CD4-positive, alpha-beta T cell treated with Interleukin-2 at 100 ng/mL for 4 hours (primary cell): ENCODE measurements around the gene FGFRL1.

Source experiments
- DNase-seq: peaks from one replicate; pipeline ENCODE4 v3.0.0-alpha.2; 2020; ENCODE audit warnings: low spot score

The FGFRL1 gene

DNA sequence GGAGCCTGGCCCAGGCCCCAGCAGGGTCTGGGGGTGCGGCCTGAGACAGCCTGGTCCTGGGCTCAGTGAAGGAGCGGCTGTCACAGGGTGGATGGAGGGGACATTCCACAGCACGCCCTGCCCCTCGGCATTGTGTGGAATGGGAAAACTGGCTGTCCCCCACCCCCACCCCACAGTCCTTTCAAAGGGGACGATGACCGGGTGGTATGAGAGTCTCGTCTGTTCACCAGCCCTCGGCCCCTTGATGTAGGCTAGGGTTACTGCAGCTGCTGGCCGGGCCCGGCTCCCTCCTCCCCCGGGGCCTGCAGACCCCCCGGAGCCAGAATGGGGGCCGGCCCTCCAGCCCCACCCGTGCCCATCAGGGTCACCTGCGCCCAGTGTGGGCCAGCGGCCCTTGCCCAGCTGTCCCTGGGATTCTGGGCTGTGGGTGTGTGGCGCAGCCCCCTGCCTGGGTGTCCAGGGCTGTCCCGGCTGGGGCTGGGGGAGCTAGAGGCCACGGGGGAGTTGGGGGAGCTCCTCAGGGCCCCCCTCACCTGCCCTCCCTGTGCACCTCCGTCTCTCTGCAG is 11.7 kb downstream of the FGFRL1 start:
- no peak for DNase-seq

DNA sequence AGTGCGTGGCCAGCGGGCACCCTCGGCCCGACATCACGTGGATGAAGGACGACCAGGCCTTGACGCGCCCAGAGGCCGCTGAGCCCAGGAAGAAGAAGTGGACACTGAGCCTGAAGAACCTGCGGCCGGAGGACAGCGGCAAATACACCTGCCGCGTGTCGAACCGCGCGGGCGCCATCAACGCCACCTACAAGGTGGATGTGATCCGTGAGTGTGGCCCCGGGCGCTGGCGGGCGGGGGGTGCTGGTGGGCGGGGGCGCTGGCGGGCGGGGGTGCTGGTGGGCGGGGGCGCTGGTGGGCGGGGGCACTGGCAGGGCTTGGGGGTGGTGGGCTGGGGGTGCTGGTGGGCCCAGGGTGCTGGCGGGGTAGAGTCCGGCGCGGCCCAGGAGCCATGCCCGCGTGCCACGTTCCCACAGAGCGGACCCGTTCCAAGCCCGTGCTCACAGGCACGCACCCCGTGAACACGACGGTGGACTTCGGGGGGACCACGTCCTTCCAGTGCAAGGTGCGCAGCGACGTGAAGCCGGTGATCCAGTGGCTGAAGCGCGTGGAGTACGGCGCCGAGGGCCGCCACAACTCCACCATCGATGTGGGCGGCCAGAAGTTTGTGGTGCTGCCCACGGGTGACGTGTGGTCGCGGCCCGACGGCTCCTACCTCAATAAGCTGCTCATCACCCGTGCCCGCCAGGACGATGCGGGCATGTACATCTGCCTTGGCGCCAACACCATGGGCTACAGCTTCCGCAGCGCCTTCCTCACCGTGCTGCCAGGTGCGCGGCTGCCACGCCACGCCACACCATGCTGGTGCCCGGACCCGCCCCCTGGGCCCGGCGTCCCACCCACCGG is 12.7 kb downstream of the FGFRL1 start:
- DNase-seq: no peak

DNA sequence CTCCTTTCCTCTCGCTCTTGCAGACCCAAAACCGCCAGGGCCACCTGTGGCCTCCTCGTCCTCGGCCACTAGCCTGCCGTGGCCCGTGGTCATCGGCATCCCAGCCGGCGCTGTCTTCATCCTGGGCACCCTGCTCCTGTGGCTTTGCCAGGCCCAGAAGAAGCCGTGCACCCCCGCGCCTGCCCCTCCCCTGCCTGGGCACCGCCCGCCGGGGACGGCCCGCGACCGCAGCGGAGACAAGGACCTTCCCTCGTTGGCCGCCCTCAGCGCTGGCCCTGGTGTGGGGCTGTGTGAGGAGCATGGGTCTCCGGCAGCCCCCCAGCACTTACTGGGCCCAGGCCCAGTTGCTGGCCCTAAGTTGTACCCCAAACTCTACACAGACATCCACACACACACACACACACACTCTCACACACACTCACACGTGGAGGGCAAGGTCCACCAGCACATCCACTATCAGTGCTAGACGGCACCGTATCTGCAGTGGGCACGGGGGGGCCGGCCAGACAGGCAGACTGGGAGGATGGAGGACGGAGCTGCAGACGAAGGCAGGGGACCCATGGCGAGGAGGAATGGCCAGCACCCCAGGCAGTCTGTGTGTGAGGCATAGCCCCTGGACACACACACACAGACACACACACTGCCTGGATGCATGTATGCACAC is 13.6 kb downstream of the FGFRL1 start:
- no peak for DNase-seq

DNA sequence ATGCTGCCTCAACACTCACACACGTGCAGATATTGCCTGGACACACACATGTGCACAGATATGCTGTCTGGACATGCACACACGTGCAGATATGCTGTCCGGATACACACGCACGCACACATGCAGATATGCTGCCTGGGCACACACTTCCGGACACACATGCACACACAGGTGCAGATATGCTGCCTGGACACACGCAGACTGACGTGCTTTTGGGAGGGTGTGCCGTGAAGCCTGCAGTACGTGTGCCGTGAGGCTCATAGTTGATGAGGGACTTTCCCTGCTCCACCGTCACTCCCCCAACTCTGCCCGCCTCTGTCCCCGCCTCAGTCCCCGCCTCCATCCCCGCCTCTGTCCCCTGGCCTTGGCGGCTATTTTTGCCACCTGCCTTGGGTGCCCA is 14.7 kb downstream of the FGFRL1 start:
- DNase-seq: peak; percentile 9

DNA sequence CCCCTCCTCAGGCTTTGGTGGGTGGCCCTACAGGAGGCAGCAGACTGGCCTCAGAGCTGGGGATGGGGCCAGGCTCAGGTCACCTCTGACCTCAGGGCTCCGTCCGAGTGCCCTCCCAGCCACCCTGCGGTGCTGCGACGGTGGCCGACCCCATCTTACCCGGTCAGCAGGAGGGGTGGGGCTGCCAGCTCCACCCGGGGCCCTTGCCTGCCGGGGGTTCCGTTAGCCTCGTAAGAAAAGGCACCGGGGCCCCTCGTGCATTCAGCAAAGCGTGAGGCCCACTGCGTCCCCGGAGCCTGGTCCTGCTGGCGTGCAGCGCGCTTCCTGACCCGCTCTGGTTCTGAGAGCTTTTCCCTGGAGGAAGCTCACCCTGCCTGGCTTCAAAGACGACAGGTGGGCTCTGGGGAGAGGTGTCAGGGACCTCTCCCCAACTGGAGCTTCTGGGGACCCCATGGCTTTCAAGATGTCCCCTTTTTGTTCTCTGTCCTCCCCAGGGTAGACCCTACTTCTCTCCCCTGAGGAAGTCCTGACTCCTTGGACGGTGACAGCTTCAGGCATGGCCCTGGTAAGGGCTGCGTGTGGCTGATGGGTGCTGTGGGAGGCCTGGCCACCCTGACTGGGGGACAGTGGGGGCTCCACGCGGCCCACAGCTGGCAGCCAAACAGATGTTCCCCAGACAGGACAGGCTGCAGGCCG is 15.9 kb downstream of the FGFRL1 start:
- DNase-seq: no peak

DNA sequence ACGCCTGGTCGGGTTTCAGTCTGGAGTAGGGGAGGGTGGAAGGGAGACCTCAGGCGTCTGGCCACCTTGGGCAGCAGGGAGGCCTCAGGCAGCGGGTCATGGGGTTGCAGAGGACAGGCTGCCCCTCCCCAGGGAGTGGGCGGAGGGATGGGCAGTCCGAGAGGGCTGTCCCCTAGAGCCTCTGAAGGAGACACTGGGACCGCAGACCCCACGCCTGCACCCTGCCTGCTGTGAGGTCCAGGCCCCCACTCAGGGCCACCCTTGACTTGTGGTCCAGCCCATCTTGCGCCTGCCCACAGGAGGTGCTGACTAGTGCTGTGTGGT is 16.5 kb downstream of the FGFRL1 start:
- no peak for DNase-seq

DNA sequence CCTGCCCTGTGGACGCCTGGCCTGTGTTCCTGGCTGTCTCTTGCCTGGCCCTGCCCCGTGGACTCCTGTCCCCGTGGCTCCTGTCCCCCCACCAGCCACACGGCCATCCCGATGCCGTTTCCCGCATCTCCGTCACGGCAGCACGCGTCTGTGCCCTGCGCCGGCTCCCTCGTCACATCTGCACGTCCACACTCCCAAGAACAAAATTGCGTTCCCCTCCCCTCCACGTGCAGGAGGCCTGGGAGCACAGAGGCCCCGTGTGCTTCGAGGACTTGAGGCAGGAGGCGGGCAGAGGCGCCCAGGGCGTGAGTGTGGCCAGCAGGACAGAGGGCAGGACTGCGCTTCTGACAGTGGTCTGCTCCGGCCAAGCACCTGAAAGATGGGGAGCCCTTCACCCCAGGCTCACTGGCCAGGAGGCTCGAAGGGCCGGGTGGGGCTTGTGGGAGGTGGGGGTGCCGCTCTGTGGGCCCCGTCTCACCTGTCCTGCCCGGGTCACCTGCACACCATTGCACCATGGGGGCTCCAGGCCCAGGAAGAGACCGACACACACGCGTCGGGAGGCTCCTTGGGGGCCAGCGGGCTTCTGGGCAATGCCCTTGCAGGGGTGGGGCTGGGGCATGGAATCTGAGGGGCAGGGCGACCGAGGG is 17.3 kb downstream of the FGFRL1 start:
- DNase-seq: no peak

DNA sequence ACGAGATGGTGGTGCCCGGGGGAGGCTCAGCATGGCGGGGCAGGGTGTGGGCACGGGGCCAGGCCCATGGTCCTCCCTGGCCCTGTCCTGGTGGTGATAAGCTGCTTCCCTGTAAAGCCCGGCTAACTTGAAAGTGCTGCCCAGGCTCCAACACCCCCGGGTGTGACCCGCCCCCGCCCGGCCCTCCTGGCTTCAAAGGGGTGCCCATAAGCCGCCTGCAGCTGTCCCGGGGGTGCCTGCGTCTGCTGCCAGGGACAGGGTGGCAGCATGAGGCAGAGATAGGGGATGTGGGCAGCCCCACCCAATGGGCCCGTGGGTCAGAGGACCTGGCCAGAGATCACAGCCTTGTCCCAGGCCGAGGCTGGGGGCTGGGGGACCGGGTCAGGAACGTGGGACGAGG is 18.1 kb downstream of the FGFRL1 start:
- DNase-seq: no peak

DNA sequence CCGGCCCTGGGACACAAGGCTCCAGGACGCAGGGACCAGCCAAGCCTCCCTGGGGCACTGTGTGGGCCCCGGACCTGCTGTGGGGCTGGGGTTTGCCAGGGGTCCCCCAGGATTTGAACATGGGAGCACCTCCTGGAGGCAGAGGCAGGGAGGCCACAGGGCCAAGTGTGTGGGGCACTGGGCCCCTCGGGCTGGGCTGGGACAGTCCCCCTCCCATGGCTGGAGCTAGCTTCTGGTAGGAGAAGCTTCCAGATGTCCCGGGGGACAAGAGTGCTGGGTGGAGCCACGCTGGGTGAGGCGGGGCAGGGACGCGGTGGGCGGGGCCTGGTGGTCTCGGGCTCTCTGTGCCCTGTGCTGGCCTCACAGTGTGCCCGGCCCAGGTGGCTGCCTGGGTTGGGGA is 18.6 kb downstream of the FGFRL1 start:
- DNase-seq: no peak

DNA sequence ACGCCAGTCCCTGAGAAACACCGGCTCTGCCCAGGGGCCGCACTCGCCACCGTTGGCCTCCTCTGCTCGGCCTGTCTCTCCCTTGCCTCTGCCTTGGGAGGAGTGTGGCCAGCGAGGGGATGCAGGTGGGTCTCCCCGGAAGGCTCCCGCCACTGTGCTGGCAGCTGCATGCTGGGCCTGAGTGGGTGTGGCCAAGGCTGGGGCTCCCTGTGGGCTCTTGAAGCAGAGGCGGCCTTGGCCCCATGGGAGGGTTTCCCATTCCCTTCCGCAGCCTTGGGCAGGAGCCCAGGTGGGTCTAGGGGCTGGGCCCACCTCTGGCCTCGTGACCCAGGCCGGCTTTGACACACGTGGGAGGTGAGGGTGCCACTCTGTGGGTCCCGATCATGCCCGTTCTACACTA is 19.1 kb downstream of the FGFRL1 start:
- DNase-seq: no peak

DNA sequence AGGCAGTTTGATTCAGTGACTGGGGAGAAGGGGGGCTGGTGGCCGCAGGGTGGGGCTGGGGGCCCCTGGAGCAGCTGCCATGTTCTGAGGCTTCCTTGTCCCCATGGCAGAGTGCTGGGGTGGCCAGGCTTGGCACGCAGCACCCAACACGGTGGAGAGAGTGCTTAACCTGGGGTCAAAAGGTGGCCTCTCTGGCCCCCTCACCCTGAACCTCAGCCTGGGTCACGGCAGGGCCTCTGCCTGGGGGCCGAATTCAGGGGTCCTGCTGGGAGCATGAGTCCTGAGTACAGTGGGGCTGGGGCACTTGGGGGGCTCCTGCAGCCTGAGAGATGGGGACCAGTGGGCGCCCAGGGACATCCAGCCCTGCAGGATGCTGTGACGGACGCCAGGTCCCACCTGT is 19.9 kb downstream of the FGFRL1 start:
- no peak for DNase-seq

DNA sequence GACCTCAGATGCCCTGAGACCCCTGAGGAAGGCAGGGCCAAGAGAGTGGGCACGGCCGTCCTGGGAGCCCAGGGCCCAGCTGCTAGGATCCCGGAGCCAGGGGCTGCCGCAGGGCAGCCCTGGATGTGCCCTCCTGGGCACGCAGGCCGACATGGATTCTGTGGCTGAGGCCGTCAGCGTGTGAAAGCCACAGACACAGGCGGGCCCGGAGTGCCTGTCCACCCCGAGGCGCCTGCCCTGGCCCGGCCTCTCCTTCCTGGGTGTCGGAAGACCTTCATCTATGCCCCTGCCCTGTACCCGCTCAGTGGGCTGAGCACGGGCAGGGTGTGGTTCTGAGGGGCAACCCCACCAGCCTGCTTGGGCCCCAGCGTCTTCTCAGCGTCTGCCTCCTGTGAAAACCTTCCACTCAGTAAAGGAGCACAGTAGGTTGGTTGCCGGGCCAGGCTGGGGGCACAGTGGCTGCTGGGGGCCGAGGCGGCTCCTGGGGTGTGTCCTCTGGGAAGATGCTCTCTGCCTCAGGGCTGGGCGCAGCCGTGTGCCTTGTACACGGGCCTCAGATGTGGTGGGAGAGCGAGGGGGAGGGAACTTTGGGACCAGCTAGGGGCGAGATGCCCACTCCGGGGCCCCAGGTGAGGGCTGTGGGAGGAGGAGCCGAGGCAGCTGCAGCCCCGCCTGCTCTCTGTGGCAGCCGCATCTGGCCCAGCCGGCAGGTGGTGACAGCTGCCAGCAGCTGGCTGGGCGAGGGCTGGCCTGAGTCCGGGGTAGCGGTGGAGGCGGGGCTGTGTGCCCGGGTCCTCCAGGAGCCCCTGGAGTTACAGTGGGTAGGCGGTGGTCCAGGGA is 20.8 kb downstream of the FGFRL1 start:
- DNase-seq: no peak

DNA sequence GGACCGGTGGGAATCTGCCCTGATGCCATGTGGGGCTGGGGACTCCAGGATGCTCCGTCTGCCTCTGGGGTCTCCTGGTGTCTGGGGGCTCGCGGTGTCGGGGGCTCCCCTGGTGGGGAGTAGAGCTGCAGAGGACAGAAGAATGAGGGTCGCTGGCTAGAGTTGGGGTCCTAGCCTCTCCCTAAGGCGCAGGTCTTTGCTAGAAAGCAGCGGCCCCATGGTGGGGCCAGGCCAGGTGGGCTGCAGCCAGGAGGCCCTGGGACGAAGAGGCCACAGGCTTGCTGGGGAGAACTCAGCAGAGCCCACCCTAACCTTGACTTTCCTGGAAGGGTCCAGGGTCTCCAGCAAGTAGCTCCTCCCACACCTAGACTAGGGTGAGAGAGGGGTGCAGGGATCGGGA is 21.4 kb downstream of the FGFRL1 start:
- DNase-seq: no peak

DNA sequence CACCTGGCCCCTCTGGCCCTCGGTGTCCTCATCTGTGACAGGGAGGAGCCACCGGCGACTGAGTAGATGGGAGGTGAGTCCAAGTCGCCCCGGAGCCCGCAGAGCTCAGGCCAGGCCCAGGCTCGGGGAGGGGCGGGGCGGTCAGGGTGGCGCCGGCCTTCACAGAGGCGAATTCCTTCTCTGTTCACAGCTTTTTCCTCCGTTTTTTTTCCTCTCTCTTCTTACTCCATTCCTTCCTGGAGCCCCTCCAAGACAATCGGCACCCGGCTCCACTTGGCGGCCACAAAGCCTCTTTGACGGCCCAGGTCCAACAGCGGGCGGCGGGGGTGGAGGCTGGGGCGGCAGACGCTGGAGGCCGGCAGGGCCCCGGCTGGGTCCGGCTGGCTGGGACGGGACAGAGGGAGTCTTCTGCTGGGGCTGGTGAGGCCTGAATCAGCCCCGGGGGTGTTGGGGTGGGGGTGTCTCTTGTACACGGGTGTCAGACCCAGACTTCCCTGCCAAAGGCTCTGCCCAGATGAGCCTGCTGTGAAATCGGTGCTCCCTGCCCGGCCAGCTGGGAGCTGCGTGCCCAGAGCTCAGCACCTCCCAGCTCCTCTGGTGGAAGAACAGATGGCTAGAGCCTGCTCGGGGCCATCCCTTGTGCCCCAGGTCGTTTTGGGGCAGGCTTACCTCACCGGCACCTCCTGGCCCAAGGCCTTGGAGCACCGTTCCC is 22.6 kb downstream of the FGFRL1 start:
- no peak for DNase-seq

DNA sequence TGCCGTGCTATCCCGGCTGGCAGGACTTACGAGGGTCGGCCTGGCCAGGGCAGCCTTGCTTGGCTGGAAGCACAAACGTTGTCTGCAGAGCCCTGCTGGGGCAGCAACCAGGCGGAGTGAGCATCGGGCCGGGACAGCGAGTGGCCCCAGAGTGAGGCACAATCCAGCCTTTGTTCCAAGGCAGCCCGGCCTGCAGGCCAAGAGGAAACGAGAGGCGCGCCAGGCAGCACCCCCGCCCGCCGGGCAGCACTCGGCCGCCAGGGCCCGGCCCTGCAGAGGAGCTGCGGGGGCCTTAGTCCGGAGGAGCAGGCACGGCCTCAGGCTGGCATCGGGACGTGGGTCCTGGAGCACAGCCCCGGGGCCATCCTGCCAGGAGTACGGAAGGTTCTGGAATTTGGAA is 24.1 kb downstream of the FGFRL1 start:
- no peak for DNase-seq

DNA sequence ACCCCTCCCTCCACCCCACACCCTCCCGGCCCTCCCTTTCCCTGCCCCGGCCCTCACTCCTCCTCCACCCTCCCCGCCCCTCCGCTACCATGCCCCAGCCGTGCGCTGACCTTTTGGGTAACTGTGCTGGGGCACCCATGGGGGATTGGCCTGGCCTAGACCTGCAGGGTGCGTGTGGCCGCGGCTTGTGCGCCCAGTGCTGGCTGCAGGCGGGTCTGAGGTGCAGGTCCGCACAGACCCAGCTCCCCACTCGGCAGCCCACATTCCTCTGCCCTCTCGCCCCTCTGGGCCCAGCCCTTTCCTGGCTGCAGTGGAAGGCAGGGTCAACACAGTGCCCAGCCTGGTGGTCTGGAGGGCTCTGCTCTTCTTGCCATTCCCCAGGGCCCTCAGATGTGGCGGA is 24.7 kb downstream of the FGFRL1 start:
- DNase-seq: no peak

DNA sequence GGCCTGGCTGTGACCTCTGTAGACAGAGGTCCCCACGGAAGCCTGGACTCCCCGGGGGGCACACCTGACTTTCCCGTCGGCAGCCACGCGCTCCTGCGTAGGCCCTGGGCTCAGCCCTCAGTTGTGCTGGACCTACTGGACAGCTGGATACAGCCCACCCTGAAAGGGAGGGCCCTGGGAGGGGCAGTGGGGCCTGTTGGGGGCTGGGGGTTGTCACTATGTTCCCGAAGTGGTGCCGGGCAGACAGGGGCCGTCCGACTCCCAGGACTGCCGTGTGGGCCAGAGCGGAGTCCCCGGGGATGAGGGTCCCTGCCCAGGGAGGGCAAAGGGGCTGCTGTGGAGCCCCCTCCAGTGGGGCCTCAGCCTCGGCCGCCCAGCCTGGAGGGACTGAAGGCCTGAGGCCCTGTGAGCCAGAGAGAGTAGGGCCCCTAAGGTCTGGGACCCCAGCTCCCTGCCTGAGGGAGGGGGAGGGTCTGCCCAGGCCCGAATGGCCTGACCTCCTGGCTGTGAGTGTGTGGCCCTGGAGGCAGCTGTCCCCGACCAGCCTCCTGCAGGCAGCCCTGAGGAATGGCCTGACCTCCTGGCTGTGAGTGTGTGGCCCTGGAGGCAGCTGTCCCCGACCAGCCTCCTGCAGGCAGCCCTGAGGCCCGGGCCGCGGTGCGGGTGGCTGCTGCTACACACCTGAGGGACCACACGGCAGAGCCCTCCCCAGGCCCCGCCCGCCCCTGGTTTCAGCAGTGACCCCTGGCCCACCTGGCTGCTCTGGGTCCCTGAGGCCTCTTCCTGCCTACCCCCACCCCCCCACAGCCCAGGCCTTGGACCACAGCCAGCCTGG is 25.8 kb downstream of the FGFRL1 start:
- DNase-seq: no peak

DNA sequence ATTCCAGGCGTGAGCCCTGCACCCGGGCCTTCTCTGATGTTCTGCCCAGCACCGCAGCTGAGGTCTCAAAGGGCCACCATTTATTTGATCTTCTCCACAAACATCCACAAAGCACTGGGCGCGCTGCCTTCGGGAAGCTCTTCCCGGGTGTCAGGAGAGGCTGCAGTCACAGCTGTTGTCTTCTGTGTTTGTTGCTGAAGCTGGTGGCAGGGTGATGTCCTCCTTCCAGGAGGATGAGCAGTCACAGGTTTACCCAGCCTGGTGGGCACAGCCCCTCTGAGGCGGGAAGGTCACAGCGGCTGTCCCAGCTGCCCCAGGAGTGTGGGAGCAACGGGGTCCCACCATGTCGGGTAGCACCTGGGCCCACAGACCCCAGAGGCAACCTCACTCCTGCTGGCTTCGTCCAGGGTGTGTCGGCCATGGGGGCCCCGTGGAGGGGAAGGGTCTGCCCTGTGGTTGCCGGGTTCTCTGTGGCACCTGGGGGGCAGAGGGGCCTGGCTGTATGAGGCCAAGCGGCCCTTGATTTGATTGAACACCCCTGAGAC is 27.6 kb downstream of the FGFRL1 start:
- no peak for DNase-seq

DNA sequence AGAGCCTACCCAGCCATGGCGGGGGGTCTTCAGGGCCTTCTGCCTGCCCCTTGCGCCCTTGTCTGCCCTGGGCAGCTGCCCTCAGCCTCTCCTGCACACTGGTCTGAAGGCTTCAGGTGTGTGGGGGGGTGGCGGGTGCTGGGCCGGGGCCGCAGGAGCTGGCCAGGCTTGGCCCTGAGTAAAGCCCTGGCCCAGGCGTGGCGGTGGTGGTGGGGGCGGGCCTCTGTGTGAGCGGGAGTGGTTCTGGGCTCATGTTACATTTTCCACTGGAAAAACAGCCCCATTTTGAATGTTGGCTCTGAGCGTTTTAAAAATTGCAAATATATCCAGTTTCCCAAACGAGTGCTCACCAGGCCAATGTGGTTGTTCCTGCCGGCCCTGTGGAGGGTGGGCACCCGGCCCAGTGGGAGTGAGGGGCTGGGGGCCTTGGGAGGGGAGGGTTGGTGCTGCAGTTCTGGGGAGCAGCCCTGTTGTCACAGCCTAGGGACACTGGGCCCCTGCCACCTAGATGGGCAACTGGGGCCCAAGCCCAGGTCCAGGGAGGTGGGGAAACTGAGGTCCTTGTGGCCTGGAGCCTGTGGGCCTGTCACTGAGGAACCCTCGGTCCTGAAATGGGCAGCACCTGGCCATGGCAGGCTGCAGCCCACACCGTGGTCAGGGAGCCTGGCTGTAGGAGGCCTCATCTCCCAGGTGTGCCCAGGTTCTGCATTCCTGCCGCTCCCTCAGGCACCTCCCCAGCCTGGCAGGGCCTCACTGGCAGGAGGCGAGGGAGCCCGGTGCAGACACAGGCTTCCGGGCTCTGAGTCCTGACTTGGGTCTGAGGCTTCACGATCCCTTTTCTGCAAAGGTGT is 28.3 kb downstream of the FGFRL1 start:
- DNase-seq: no peak
